SK-N-SH (cell line): ENCODE measurements around the gene GARRE1. TPM values are rescaled to one million over a fixed set of nuclear protein-coding genes. Genes with fewer than 3 reads are reported as not detected.

Source experiments
- CTCF ChIA-PET: fragments of 300-600, 350-600 bp; formaldehyde crosslinking; extraction: SDS; loops from one replicate; lab custom pipeline; 2021; lab: Yijun Ruan, JAX
- POLR2A ChIA-PET: fragments of 350-600 bp; sonication (Branson Sonifier 250); formaldehyde crosslinking; extraction: SDS; loops from one replicate; lab custom pipeline; 2020; ENCODE audit warnings: antibody characterized with exemption, inconsistent platforms; lab: Yijun Ruan, JAX
- DNase-seq: peaks from one replicate; pipeline ENCODE4 v3.0.0; 2012
- H2AFZ ChIP-seq: fragments of 200-600 bp; sonication (generic); 2 replicates; pipeline ENCODE4 v1.8.1; 2016; ENCODE audit warnings: antibody characterized with exemption, mild to moderate bottlenecking, low read depth
- H3F3A ChIP-seq: fragments of 200-600 bp; sonication (generic); replicated peaks from 2 replicates; pipeline ENCODE3; 2016; ENCODE audit warnings: antibody characterized with exemption, mild to moderate bottlenecking; ENCODE audit not compliant: insufficient read depth
- H3K27ac ChIP-seq, 2 experiments: fragments of 200-500 bp in 1 of 2; fragments of 200-600 bp in 1 of 2; sonication (Bioruptor generic) in 1 of 2; sonication (generic), shearing (Covaris generic) in 1 of 2; 2 replicates each; pipeline versions ENCODE4 v1.5.1 to v1.6.1; 2014 to 2016; ENCODE audit warnings: low read depth in 2 of 2, inconsistent platforms in 1 of 2, low read length in 1 of 2, mild to moderate bottlenecking in 1 of 2, mixed read lengths in 1 of 2
- H3K27me3 ChIP-seq: fragments of 200-600 bp; sonication (generic), shearing (Covaris generic); 2 replicates; pipeline ENCODE4 v1.6.1; 2016; ENCODE audit warnings: mixed run types; ENCODE audit not compliant: insufficient read depth
- H3K36me3 ChIP-seq, 2 experiments: fragments of 200-500 bp in 1 of 2; fragments of 200-600 bp in 1 of 2; sonication (Bioruptor generic) in 1 of 2; sonication (generic) in 1 of 2; replicated peaks in 1 of 2; 2 replicates each; pipeline versions ENCODE3 to v1.5.1; 2014 to 2016; ENCODE audit warnings: low read length in 1 of 2, mild to moderate bottlenecking in 1 of 2; ENCODE audit not compliant: insufficient read depth in 2 of 2, control insufficient read depth in 1 of 2
- H3K4me1 ChIP-seq, 2 experiments: fragments of 200-500 bp in 1 of 2; fragments of 200-600 bp in 1 of 2; sonication (Bioruptor generic) in 1 of 2; sonication (generic), shearing (Covaris generic) in 1 of 2; 2 replicates each; pipeline versions ENCODE4 v1.5.1 to v1.6.1; 2014 to 2016; ENCODE audit warnings: low read depth in 1 of 2, low read length in 1 of 2, mixed run types in 1 of 2; ENCODE audit not compliant: insufficient read depth in 2 of 2, control insufficient read depth in 1 of 2
- H3K4me2 ChIP-seq: fragments of 200-600 bp; sonication (generic), shearing (Covaris generic); 2 replicates; pipeline ENCODE4 v1.6.1; 2017; ENCODE audit warnings: mixed run types
- H3K4me3 ChIP-seq, 2 experiments: fragments of 200-500 bp in 1 of 2; fragments of 200-600 bp in 1 of 2; sonication (Bioruptor generic) in 1 of 2; sonication (generic), shearing (Covaris generic) in 1 of 2; 2 replicates each; pipeline versions ENCODE4 v1.5.1 to v1.8.1; 2014 to 2016; ENCODE audit warnings: low read depth in 2 of 2, inconsistent platforms in 1 of 2, low read length in 1 of 2, mild to moderate bottlenecking in 1 of 2, mixed read lengths in 1 of 2, moderate library complexity in 1 of 2
- H3K79me2 ChIP-seq: fragments of 200-600 bp; sonication (generic); 2 replicates; pipeline ENCODE4 v1.8.1; 2017; ENCODE audit warnings: mild to moderate bottlenecking; ENCODE audit not compliant: insufficient read depth
- H3K9ac ChIP-seq: fragments of 200-600 bp; sonication (generic); 2 replicates; pipeline ENCODE4 v1.6.1; 2017; ENCODE audit warnings: mixed run types
- H3K9me2 ChIP-seq: fragments of 200-600 bp; sonication (generic); 2 replicates; pipeline ENCODE4 v1.6.1; 2017; ENCODE audit warnings: mixed run types
- H3K9me3 ChIP-seq: fragments of 200-600 bp; sonication (generic); 2 replicates; pipeline ENCODE4 v1.6.1; 2017; ENCODE audit warnings: mixed run types, mild to moderate bottlenecking, moderate library complexity
- H4K20me1 ChIP-seq: fragments of 200-600 bp; sonication (generic); 2 replicates; pipeline ENCODE4 v1.6.1; 2017; ENCODE audit warnings: mild to moderate bottlenecking, mixed run types; ENCODE audit not compliant: insufficient read depth
- CHD2 ChIP-seq: fragments of 150-350 bp; IDR thresholded peaks from 2 replicates; pipeline ENCODE4 v1.6.1; 2018; ENCODE audit warnings: low read length; ENCODE audit not compliant: partially characterized antibody
- ELF1 ChIP-seq: IDR thresholded peaks from 2 replicates; pipeline ENCODE4 v1.4.0; 2012
- EP300 ChIP-seq, 2 experiments: IDR thresholded peaks; 2 replicates each; pipeline versions ENCODE4 v1.4.0 to v1.6.1; 2012; ENCODE audit warnings: borderline replicate concordance in 1 of 2, low read depth in 1 of 2, low read length in 1 of 2
- EZH2phosphoT487 ChIP-seq: fragments of 200-600 bp; sonication (generic); IDR thresholded peaks from 2 replicates; pipeline ENCODE4 v1.6.1; 2017; ENCODE audit warnings: low read depth, mixed run types, mild to moderate bottlenecking, antibody characterized with exemption, moderate library complexity, borderline replicate concordance
- NFIC ChIP-seq: IDR thresholded peaks from 2 replicates; pipeline ENCODE4 v1.4.0; 2012; ENCODE audit warnings: borderline replicate concordance
- RFX5 ChIP-seq: IDR thresholded peaks from 2 replicates; pipeline ENCODE4 v1.6.1; 2012; ENCODE audit warnings: mild to moderate bottlenecking, improper control_type of control experiment, low read length
- WGBS: methylation state at CpG from one replicate; pipeline ENCODE4 v1.1.6; 2017; ENCODE audit warnings: low lambda C conversion rate; 5-methylcytosine and 5-hydroxymethylcytosine counted together
- polyA plus RNA-seq, 3 experiments: library from polyadenylated mRNA; depleted of rRNA; stranded (reverse); fragments of >200 nt; gene quantifications; 2 replicates each; pipeline ENCODE4 v1.2.3, GENCODE V29; 2012
- TF ChIP-seq, protein P1 (sequence below): fragments of 200-600 bp; sonication (generic); IDR thresholded peaks from 2 replicates; pipeline ENCODE4 v1.6.1; 2017; ENCODE audit warnings: antibody characterized with exemption, mild to moderate bottlenecking, moderate library complexity

The GARRE1 gene
- polyA plus RNA-seq, 1 of the 3 experiments (the other 2 are of a cell fraction), result 9.7 TPM

DNA sequence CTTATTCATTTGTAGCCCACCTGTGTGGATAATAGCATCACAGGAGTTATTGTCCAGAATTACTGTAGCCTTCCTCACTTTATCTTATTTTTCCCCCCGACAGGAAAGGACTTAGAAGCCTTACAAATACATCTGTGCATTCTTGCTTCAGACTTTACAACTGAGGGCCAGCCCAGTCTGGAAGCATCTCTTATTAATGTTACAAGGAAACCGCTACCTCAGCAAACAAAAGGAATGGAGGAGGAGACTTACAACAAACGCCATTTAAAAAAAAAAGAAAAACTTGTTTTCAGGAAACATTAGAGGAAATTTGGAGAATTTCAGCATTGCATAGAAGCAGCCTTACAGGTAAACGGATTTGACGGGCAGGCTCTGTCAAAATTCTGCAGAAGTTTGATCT lies 45.2 kb downstream of the GARRE1 start:
- no peaks in the 10 kb centered on the region for H3K27me3 ChIP-seq
- H3K9me3 ChIP-seq, result no peaks in the 10 kb centered on the region
- no peak for DNase-seq
- no peak overlapping the region for H3K27ac ChIP-seq
- CTCF ChIA-PET, result interaction anchor here (0.9 kb wide), 1 partner anchor 522 kb away, joined by 3 read pairs; no protein-coding TSS in a partner anchor
- H3K79me2 ChIP-seq, result peaks cover 7% of the 10 kb centered on the region; the same call in 1 of the 2 replicates
- H3K9me2 ChIP-seq, result no peaks in the 10 kb centered on the region
- TF ChIP-seq EZH2phosphoT487 (no peak), CHD2 (no peak), RFX5 (no peak), NFIC (no peak), ELF1 (no peak)
- TF ChIP-seq, protein P1, sequence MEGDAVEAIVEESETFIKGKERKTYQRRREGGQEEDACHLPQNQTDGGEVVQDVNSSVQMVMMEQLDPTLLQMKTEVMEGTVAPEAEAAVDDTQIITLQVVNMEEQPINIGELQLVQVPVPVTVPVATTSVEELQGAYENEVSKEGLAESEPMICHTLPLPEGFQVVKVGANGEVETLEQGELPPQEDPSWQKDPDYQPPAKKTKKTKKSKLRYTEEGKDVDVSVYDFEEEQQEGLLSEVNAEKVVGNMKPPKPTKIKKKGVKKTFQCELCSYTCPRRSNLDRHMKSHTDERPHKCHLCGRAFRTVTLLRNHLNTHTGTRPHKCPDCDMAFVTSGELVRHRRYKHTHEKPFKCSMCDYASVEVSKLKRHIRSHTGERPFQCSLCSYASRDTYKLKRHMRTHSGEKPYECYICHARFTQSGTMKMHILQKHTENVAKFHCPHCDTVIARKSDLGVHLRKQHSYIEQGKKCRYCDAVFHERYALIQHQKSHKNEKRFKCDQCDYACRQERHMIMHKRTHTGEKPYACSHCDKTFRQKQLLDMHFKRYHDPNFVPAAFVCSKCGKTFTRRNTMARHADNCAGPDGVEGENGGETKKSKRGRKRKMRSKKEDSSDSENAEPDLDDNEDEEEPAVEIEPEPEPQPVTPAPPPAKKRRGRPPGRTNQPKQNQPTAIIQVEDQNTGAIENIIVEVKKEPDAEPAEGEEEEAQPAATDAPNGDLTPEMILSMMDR, result no peak
- H4K20me1 ChIP-seq, result no peaks in the 10 kb centered on the region
- H3F3A ChIP-seq, result peaks cover 4% of the 10 kb centered on the region
- no peak overlapping the region for H2AFZ ChIP-seq
- no peaks in the 10 kb centered on the region for H3K4me1 ChIP-seq
- no peak overlapping the region for H3K9ac ChIP-seq
- H3K4me2 ChIP-seq, result no peak overlapping the region
- 82% methylated on average over 5 of the region's 5 CpGs for WGBS
- H3K4me3 ChIP-seq, result no peak overlapping the region
- peaks cover 7 to 23% of the 10 kb centered on the region in 2 experiments for H3K36me3 ChIP-seq
- POLR2A ChIA-PET, result no interaction called here

DNA sequence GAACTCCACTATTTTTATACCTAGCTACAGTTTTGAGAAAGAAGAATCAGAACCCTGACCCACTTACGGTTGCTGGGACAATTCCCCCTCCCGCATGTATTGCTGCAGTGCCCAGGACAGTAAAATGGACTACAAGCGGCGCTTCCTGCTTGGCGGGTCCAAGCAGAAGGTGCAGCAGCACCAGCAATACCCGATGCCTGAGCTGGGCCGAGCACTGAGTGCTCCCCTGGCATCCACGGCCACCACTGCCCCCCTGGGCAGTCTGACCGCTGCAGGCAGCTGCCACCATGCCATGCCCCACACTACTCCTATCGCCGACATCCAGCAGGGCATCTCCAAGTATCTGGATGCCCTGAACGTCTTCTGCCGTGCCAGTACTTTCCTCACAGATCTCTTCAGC lies 46.0 kb downstream of the GARRE1 start:
- Histone ChIP-seq H3K4me3 (no peak overlapping the region), H3K36me3 (peaks cover 8 to 23% of the 10 kb centered on the region in 2 experiments), H4K20me1 (no peaks in the 10 kb centered on the region), H3F3A (peaks cover 4% of the 10 kb centered on the region), H3K9ac (no peak overlapping the region), H3K79me2 (0 out of 2 replicates have a peak, but pooled peaks cover 6% of the 10 kb centered on the region), H3K27ac (no peak overlapping the region), H3K4me1 (peaks cover 0 to under 1% of the 10 kb centered on the region in 2 experiments; a peak in 1 of 4 replicates), H3K9me3 (no peaks in the 10 kb centered on the region), H3K9me2 (no peaks in the 10 kb centered on the region), H3K27me3 (no peaks in the 10 kb centered on the region), H3K4me2 (no peak overlapping the region), H2AFZ (no peak overlapping the region)
- ChIA-PET CTCF (no interaction called here), POLR2A (no interaction called here)
- TF ChIP-seq EZH2phosphoT487 (no peak), CHD2 (no peak), EP300 (IDR thresholded peaks at IDR 0.05; ENCODE audit: borderline replicate concordance in 1 of 2, low read depth in 1 of 2, low read length in 1 of 2) (no peak)
- TF ChIP-seq, protein P1, result no peak
- 93% methylated on average over 10 of the region's 13 CpGs for WGBS
- DNase-seq, result no peak
